Left renal pelvis (tissue), 4 donors: ENCODE results near the gene ITGA11. TPM values are rescaled to one million over a fixed set of nuclear protein-coding genes. Genes with fewer than 3 reads are reported as not detected.

Source experiments
- DNase-seq, 4 donors: peaks; one replicate each; pipeline ENCODE4 v3.0.0-alpha.2; 2013; ENCODE audit warnings: low read depth in 4 of 4, low spot score in 3 of 4
- polyA plus RNA-seq, 4 donors: library from polyadenylated mRNA; unstranded; fragments of 120-200 nt; gene quantifications; one replicate each; pipeline ENCODE4 v1.2.1, GENCODE V29; 2013; ENCODE audit not compliant: insufficient read length in 4 of 4

ITGA11 gene
- polyA plus RNA-seq, 4 donors, result 3.4 to 23.2 (median 4.4) TPM

DNA sequence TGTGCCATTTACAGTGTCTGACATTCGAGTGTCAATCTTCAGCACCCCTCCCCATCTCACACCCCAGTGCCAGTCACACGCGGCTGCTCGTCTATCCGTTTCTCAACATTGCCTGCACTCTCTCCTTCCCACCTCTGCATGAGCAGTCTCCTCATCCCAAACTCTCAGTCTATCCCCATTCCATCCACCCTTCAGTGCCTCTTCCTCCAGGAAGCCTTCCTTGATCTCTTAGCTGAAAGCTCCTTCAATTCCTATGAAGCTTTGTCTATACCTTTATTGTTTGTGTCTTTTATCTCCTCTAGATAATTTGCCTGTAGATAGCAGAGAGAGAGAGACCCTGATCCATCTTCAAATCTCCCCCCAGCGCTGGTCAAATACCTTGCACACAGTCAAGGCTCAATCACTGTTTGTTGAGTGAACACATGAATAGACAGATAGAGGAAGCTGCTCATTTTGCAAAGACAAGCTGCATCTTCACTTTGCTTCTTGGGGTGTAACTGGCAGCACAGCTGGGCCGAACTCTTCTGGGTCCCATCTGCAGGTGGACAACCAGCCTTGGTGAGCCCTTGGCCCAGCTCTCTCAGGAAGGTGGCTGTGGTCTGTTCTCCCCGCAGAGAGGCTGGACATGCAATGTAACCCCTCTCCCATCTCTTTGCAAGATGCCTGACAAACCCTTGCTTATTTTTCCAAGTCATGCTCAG is 52.8 kb downstream of the ITGA11 start:
- no peak for DNase-seq

DNA sequence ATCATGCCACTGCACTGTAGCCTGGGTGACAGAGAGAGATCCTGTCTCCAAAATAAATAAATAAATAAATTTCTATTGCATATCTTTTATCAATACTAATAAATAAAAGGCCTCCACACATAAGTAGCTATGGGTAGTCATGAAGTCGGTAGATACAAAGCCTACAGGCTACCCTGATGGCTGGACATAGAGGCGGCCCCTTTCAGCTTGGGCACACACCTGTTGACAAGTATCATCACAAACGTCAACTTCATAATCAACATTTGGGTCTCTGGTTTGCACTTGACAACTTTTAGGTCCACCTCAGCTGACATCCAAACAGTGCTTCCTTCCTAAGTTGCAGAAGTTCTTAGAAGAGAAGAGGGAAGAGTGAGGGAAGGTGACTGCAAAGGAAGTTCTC is 53.4 kb downstream of the ITGA11 start:
- no peak for DNase-seq

DNA sequence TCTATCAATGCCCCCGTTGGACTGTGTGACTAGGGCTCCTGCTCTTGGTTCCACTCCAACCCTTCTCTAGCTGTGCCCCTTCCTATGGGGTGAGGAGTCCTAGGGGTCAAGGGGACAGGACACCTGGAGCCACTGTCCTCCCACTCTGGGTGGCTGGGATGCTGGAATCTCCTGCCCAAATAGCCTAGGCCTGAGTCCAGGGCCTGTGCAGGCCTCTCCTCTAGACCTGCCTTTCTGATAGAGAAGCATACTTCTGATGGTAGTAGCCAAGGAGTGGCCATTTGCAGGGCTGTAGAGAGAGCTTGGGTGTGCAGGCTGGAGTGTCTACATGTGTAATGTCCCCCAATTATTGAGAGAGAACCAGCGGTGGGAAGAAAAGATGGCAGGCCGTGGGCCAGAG is 54.2 kb downstream of the ITGA11 start:
- no peak for DNase-seq

DNA sequence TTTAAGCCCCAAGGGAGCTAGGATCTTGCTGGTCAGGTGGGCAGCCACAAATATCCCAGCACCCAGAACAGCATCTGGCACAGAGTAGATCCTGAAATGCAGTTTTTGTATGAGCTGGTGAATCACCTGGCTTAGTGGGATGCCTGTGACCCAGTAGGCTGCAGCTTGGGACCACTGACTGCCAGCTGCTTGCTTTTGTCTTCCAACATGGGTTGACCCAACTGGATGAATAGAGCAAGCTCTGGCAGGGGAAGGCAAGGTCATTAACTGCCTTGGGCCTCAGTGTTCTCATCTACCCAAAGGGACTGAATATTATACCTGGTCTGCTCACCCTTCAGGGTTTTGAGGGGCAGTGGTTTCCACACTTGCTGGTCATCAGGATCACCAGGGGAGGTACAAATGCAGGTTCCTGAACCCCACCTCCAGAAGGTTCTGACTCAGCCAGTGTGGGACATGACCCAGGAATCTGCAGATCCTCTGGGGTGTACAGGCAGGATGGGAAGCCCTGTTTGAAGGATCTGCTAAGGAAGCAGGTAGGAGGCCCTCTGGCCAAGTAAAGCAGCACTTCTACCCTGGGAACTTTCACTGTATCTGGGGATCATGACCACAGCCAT is 55.4 kb downstream of the ITGA11 start:
- DNase-seq, result no peak

DNA sequence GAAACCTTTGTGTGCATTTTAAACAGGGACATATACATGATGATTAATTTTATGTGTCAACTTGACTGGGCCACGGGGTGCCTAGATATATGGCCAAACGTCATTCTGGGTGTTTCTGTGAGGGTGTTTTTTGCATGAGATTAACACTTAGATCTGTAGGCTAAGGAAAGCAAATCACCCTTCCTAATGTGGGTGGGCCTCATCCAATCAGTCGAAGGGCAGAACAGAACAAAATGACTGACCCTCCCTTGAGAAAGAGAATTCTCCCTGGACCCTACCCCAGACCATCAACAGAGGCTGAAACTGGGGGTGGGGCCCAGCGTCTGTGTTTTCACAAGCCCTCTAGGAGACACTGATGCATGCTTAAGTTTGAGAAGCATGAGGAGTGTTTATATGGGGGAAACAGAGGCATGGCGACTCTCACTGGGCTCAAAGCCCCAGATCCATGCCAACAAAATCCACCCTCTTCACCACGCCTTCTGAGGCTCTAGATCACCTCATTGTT is 56.2 kb downstream of the ITGA11 start:
- DNase-seq, result no peak

DNA sequence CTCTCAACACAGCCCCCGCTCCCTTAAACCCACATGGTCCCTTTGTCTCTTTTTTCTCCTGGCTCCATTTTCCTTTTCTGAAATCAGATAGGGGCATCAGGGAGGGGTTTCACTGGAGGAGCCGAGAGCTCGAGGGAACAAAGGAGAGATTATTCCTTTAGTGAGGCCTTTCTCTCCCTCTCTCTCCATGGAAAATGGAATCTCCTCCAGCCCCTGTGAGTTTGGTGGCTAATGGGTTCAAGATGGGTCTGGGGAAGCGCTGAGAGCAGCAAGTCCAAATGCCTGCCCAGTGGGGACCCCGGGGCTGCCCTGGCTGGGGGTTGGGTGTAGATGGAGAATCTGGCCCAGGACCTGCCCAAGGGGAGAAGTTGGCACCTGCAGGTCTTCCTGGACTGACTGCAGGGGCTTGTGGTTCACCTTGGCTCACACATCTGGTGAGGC is 56.8 kb downstream of the ITGA11 start:
- DNase-seq, result no peak

DNA sequence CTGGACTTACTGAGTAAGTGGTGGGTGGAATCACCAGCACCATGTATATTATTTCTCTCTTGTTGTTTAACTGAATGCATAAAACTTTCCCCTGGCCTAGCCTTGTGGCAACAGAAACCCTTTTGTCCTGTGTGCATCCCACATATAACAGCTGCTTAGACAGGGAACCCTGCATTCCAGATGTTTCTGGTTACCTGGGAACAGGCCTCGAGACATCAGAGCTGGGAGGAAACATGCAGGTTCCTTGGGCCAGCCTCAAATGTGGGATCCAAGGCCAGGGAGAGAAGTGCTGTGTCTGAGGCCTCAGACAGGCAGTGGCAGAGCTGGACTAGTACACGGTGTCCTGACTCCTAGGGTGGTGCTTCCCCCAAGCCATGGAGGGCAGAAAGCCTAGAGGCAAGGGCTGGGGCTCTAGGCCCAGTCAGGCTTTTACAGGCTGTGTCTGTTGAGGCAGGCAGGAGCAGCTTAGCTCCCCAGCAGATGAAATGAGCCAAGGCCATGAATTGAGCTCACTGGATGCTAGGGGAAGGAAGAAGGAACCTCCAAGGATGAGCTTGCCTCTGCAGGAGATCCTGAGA is 57.7 kb downstream of the ITGA11 start:
- DNase-seq, result no peak

DNA sequence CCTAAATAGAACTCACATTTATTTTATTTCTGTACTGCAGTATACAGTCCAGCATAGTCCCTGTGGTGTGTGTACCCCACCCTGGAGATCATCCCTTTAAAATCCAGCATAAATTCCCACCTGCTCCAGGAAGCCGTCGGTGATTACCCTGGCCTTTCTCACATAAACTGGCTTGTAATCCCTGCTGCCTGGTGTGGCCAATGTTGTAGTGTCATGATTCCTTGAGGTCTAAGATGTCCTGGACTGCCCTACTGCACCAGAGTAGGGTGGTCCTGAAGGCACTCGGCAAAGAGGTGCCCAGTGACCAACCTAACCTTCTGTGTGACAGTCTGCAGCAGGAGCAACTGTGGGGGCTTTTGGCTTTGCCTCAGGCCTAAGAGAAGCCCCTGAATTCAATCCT is 58.9 kb downstream of the ITGA11 start:
- no peak for DNase-seq

DNA sequence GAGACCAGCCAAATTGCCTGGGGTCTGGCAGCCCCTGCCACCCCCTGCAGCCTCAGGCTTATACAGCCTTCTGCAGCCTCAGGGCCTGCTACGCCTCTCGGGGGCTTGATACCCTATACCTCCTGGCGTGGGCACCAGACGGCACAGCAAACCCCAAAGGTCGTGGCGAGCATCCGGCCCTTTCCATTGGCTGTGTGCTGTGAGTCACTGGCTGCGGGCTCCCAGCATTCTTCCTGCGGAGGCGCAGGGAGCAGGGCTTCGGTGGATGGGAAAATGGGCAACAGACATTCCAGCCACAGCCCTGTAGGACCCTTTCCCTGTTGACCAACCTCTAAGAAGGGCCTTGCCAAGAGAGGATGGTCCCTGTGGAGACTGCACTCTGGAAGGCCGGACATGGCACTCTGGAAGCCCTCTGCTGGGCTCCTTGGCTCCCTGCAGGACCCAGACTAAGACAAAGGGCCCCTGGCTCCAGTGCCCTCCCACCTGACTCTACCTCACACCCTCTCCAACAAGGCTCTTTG is 59.6 kb downstream of the ITGA11 start:
- no peak for DNase-seq

DNA sequence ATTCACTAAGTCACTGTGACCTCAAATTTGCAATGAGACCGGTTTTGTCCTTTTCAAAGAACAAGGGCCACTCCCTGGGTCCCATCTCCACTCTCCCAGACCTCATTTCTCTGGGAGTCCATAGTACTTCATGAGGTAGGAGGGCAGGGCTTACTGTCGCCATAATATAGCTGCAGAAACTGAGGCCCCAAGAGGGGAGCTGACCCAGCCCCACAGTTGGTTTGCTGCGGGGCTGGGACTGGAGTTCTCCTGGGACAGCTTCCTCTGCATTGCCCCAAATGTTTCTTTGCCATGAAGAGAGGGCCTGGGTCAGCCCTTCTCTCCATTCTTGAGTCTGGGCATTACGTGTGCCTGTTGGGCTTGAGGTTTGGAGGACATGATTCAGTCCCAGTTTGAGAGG is 60.1 kb downstream of the ITGA11 start:
- DNase-seq, result no peak

DNA sequence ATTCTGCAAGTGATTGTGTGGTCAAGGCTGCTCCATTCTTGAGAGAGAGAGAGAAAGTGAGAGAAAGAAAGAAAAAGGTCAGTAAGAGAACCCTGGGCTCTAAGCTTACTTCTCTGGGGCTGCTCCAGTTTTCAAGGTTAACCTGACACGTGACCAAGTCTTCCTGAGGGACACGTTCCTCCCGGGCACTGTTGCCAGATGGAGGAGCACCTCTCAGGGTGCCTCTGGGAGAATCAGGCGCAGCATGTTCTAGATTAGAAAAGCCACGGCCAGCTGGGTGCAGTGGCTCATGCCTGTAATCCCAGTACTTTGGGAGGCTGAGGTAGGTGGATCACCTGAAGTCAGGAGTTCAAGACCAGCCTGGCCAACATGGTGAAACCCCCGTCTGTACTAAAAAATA is 60.8 kb downstream of the ITGA11 start:
- no peak for DNase-seq

DNA sequence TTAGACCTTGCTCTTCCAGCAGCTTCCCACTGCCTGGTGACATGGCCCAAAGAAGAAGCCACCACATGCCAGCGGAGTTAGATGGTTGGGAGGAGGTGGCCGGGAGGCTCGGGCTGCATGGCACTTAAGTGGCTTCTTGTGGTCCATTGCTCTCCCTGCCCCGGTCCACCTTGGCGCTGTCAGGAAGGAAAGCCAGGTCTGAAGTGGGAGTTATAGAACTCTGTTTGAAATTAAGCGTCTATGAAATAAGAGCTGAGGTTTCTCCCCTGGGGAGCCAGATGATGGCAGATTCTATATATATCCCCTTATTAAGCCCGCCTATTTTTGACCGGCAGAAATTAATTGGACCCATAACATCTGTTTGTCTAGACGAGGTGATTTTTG is 61.2 kb downstream of the ITGA11 start:
- no peak for DNase-seq

DNA sequence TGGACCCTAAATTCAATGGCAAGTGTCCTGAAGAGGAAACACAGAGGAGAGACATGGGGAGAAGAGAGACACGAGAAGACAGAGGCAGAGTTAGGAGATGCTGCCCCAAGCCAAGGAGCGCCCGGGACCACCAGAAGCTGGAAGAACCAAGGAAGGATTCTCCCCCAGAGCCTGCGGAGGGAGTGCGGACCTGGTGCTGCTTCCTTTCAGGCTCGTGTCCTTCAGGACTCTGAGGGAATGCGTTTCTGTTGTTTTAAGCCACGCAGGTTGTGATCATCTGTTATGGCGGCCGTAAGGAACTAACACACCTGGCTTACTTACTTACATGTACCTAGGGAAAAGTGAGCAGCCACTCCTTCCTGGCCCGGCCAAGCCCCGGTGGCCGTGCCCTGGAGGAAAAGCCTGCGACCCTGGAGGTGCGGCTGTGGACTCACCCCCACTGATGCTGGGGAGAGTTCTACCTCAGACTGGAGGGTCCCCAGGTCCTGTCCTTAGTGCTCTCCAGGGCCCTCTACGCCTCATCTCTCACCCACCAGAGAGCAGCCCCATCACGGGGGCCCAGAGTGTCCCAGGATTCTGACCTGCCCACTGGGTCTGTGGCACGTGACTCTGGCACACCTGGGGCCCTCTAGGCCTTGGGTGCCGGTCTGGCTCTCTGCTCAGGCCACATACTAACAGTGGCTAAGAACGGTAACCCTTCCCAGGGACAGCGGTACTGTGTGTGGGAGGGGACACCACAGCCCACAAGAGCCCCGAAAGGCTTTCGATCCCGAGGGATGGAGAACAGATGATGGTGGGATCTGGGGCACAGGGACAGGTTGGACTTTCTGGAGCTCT is 61.8 kb downstream of the ITGA11 start:
- no peak for DNase-seq

DNA sequence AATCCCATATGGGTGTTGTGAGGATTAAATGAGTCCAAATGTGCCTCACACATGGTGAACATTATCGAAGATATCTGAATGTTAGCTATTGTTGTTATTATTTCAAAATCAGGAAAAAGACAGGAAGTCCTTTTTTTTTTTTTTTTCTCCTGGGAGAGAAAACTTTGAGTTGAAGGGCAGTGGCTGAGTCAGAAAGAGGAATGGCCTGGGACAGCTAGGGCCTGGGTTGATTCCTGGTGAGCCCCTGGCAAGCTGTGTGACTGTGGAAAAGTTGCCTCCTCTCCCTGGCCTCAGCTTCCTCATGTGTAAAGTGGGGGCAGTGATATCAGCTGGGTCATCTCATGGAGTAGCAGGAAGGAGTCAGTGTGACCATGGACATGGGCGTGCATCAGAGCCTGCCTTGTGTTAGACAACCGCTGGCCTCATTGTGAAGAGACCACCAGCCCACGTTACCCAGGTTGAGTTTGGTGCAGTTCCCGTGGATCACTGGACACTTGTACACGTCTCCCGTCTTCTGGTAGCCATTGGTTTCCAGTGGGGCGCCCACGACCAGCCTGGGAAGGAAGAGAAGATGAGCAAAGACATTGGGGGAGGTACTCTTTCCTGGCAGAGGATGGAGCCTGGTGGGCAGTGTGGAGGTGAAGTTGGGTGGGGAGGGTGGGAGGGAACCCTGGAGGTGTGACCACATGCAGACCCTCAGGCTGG is 63.1 kb downstream of the ITGA11 start:
- DNase-seq, result no peak

DNA sequence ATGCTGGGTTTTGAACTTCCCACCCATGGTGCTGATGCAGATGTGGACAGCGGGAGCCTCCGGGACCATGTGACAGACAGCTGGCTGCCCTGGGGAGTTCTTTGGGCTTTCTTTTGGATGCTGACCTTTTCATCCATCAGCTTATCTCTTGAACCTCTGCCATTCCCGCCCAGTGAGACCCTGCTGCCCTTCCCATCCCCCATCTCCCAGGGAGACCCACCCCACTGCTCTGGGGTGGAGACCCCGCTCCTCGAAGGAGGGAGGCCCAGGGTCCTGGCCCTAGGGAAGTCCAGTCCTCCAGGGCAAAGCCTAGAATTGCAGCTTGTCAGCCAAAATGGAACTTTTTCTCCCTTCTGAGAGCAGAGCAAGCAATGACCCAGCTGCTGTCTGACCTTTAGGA is 64.0 kb downstream of the ITGA11 start:
- DNase-seq, result no peak

DNA sequence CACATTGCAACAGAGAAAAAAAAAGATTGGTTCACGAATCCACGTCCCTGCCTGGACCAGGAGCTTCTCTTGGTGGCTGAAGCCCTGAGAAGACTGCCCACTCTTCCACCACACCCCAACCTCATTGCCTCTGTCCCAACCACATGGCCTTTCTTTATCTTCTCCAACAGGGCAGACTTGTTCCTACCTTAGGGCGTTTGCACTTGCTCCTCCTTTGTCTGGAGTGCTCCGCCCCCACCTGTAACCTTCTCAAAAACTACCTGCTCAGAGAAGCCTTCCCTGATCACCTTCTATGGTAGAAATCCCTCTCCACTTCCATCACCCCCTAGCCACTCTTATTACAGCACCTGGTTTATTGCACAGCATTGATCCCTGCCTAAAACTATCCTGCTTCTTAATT is 64.7 kb downstream of the ITGA11 start:
- no peak for DNase-seq

DNA sequence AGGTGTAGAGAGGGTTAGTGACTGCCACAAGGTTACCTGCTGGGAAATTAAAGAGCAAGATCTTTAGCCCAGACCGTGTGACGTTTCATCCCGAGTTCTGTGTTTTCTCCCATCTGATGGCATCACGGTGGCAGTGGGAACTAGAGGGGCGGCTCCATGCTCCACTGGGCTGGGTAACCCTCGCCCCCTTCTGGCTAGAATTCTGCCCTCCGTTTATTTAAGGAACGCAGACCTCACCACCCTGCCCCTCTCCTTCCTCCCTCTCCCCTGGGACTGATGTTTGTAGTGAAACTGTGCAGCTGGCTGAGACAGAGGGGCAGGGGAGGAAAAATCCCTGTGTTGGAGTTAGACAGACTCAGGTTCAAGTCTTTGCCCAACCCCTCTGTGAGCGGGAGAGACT is 65.6 kb downstream of the ITGA11 start:
- no peak for DNase-seq

DNA sequence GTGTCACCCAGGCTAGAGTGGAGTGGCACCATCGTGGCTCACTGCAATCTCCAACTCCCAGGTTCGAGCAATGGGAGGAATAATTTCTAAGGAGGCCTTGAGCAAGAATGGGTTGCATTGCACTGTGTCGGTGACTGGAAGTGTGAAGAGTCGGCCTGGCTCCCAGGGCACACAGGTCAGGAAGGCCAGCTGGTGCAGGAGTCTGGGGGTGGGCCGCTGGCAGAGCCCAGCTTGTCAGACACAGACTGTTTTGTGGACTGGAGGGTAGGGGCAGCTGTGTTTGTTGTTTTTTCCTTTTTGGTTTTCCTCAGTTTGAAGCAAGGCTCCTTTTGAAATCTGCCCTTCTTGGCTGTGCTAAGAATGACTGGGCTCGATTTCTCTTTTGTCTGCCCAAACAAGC is 66.2 kb downstream of the ITGA11 start:
- no peak for DNase-seq

DNA sequence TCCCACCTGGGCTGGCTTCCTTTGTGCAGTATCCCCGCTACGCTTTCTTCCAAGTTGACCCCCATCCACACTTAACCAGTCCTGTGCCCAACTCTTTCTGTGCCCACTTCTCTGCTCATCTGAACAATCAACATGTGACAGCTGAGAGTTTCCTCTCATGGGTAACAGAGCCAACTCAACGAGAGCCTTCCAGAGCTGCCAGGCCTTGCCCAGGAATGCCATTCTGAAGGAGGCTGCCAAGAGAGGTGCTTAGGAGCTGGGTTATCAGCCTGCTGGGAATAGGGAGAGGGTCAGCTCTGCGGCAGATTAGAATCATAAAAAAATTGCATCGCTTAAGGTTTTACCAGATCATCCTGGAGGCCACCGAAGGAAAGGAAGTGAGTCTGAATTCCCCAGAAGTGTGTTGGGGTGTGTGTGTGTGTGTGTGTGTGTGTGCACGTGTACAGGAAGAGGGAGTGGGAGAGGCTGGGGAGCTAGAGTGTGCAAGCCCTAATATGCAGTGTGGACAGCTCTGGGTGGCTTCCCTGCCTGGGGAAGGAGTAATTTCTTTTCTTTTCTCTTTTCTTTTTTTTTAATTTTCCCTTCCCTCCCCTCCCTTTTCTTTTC is 66.7 kb downstream of the ITGA11 start:
- no peak for DNase-seq

DNA sequence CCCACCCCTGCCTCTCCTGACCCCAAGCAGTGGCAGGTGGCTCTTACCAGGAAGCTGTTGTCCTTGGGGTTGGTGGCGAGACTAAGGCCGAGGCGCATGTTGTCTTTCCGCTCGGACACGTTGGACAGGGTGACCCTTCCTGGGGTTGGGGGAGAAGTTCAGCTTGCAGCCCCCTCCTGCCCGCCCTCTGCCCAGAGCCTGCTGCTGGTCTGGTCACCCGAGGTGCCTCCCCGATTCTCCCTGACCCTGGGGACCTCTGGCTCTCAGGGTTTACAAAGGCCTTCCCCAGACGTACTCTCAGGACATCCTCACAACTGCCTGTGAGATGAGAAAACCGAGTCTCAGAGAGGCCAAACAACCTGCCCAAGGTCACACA is 67.3 kb downstream of the ITGA11 start:
- DNase-seq, result no peak
